SJSA1 (cell line): ENCODE results near the gene LPIN2. TPM values are rescaled to one million over a fixed set of nuclear protein-coding genes. Genes with fewer than 3 reads are reported as not detected.

Experiments used
- DNase-seq, 2 experiments: peaks; one replicate each; pipeline ENCODE4 v3.0.0-alpha.2; 2015 to 2020; ENCODE audit warnings: low spot score in 2 of 2, low read depth in 1 of 2
- H3K27ac ChIP-seq: fragments of 250-450 bp; sonication (Bioruptor Pico); 2 replicates; pipeline ENCODE4 v1.5.1; 2020; ENCODE audit warnings: mild to moderate bottlenecking, moderate library complexity
- H3K27me3 ChIP-seq: fragments of 250-450 bp; sonication (Bioruptor Pico); replicated peaks from 2 replicates; pipeline ENCODE4 v1.5.1; 2020; ENCODE audit warnings: mild to moderate bottlenecking, moderate library complexity
- H3K36me3 ChIP-seq: fragments of 250-450 bp; sonication (Bioruptor Pico); 2 replicates; pipeline ENCODE4 v1.5.1; 2020; ENCODE audit warnings: mild to moderate bottlenecking
- H3K4me1 ChIP-seq: fragments of 250-450 bp; sonication (Bioruptor Pico); replicated peaks from 2 replicates; pipeline ENCODE4 v1.6.1; 2021; ENCODE audit warnings: mild to moderate bottlenecking
- H3K4me3 ChIP-seq: fragments of 250-450 bp; sonication (Bioruptor Pico); 2 replicates; pipeline ENCODE4 v1.5.1; 2020; ENCODE audit warnings: mild to moderate bottlenecking
- H3K9me3 ChIP-seq: fragments of 250-450 bp; sonication (Bioruptor Pico); replicated peaks from 2 replicates; pipeline ENCODE4 v1.5.1; 2020; ENCODE audit warnings: mild to moderate bottlenecking
- total RNA-seq: library from RNA; depleted of rRNA; stranded (reverse); fragments of >200 nt; shearing (Covaris generic); gene quantifications from 2 replicates; pipeline ENCODE4 v1.2.3, GENCODE V29; 2014; rRNA removed

LPIN2 gene, protein sequence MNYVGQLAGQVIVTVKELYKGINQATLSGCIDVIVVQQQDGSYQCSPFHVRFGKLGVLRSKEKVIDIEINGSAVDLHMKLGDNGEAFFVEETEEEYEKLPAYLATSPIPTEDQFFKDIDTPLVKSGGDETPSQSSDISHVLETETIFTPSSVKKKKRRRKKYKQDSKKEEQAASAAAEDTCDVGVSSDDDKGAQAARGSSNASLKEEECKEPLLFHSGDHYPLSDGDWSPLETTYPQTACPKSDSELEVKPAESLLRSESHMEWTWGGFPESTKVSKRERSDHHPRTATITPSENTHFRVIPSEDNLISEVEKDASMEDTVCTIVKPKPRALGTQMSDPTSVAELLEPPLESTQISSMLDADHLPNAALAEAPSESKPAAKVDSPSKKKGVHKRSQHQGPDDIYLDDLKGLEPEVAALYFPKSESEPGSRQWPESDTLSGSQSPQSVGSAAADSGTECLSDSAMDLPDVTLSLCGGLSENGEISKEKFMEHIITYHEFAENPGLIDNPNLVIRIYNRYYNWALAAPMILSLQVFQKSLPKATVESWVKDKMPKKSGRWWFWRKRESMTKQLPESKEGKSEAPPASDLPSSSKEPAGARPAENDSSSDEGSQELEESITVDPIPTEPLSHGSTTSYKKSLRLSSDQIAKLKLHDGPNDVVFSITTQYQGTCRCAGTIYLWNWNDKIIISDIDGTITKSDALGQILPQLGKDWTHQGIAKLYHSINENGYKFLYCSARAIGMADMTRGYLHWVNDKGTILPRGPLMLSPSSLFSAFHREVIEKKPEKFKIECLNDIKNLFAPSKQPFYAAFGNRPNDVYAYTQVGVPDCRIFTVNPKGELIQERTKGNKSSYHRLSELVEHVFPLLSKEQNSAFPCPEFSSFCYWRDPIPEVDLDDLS
- total RNA-seq = 13.7 and 21.0 TPM in 2 replicates

GRCh38 chr18:3013024-3013804, at the start of gene LPIN2:
TSS of gene LPIN2 (minus strand) at chr18:3013144. CDS start at chr18:2960840, 52,304 bp downstream.
- Histone ChIP-seq H3K4me1 (peaks cover 42% of the 10 kb centered on the region), H3K9me3 (peaks cover 4% of the 10 kb centered on the region), H3K36me3 (peaks cover 27% of the 10 kb centered on the region), H3K27me3 (no peaks in the 10 kb centered on the region), H3K4me3 (peak within 1 kb of the TSS; percentile 99), H3K27ac (peak within 1 kb of the TSS; percentile 88)
- DNase-seq = peak; percentile 96

DNA sequence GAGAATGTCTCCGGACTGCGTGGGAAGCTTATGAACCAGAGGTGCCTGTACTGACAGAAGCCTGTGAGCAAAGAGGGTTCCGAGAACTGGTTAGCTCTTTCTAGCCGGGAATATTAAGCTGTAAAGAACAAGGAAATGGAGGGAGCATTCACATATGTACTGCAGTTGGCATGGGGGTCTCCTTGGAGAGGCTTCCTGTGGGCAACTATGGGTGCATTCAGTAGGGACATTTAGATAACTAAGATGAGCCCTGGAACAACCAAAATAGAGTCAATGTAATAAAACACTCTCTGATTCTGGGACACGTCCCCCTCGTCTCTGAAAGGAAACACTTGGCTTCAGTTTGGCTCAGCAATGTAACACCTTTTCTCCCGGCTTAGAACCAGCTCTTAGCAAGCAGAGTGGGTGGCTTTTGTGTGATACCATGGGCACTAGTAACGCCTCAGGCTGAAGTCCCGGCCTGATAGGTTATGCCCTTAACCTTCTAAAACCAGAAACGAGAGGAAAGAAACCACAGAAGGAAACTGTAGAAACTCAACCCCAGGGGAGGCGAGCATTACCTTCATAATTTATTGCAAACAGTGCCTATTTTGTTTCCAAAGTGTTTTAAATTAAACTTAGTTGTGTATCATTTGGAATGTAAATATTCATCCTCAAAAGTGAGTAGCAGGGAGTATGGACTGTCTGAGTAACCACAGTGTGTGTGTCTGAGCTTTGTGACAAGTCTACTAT, 48.8 kb upstream of the LPIN2 start:
- Histone ChIP-seq H3K9me3 (no peaks in the 10 kb centered on the region), H3K36me3 (no peaks in the 10 kb centered on the region), H3K27me3 (no peaks in the 10 kb centered on the region), H3K27ac (no peak overlapping the region), H3K4me1 (peaks cover 38% of the 10 kb centered on the region), H3K4me3 (no peak overlapping the region)
- DNase-seq = peak in 1 of 2 experiments; percentile 46

- H3K9me3 ChIP-seq = no peaks in the 10 kb centered on the region
- no peak overlapping the region for H3K27ac ChIP-seq
- no peak for DNase-seq
- no peak overlapping the region for H3K4me3 ChIP-seq
- H3K4me1 ChIP-seq = peaks cover 43% of the 10 kb centered on the region
- H3K27me3 ChIP-seq = no peaks in the 10 kb centered on the region
- H3K36me3 ChIP-seq = no peaks in the 10 kb centered on the region
Observed at GRCh38 chr18:3060667-3061580, 48.0 kb upstream of the LPIN2 start.

DNA sequence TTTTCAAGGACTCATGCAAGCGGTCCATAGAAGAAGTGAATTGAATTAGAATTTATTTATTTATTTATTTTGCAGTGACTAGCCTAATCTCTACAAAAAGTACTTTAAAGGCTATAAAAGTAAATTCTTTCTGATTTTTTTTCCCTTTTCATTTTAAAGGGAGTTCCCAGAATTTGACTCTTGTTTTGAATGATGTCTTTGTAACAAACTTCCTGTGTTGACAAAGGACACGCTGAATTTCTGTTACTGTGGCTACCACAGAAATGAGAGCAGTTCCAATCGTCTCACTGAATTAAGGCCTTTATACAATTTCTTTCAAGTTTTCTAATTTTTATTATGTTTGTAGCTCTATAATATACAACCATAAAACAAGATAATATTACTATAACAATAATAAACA, 46.3 kb upstream of the LPIN2 start:
- no peak overlapping the region for H3K27ac ChIP-seq
- no peak overlapping the region for H3K4me3 ChIP-seq
- H3K36me3 ChIP-seq = no peaks in the 10 kb centered on the region
- H3K9me3 ChIP-seq = no peaks in the 10 kb centered on the region
- peaks cover 43% of the 10 kb centered on the region for H3K4me1 ChIP-seq
- H3K27me3 ChIP-seq = no peaks in the 10 kb centered on the region
- no peak for DNase-seq

DNA sequence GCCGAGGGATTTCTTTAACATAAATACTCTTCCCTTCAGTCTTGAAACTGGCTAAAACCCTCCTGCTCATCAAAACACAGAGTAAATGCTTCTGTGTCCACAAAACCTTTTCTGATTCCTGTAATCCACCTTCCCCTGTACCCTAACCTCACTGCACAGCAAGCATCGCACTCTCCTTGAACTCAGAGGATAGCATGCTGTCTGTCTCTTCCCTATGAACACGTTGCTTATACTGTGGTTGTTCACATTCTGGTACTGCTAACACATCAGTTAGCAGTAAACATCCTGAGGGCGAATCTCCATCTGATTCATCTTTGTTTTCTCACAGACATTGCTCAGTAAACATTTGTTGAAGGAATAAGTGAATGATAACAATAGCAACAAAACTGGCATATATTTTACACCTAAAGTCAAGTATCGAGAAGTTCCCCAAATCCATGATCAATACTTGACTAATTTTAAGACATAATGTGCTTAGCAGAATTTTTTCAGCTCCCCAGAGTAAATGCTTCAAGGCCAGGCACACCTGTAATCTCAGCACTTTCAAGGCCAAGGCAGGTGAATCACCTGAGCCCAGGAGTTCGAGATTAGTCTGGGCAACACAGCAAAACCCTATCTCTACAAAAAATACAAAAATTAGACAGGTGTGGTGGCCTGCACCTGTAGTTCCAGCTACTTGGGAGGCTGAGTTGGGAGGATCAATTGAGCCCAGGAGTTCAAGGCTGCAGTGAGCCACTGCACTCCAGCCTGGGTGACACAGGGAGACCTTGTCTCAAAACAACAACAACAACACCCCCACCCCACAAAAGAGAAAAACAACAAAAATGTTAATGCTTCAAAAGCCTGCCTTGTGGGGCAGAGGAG, 45.6 kb upstream of the LPIN2 start:
- Histone ChIP-seq H3K27ac (no peak overlapping the region), H3K4me3 (no peak overlapping the region), H3K9me3 (no peaks in the 10 kb centered on the region), H3K36me3 (no peaks in the 10 kb centered on the region), H3K4me1 (peaks cover 43% of the 10 kb centered on the region), H3K27me3 (no peaks in the 10 kb centered on the region)
- peak in 1 of 2 experiments; percentile 40 for DNase-seq

GRCh38 chr18:3057526-3057925, 44.6 kb upstream of the LPIN2 start:
- DNase-seq = no peak
- Histone ChIP-seq H3K9me3 (no peaks in the 10 kb centered on the region), H3K27ac (no peak overlapping the region), H3K4me3 (no peak overlapping the region), H3K4me1 (peaks cover 39% of the 10 kb centered on the region), H3K27me3 (no peaks in the 10 kb centered on the region), H3K36me3 (no peaks in the 10 kb centered on the region)

DNA sequence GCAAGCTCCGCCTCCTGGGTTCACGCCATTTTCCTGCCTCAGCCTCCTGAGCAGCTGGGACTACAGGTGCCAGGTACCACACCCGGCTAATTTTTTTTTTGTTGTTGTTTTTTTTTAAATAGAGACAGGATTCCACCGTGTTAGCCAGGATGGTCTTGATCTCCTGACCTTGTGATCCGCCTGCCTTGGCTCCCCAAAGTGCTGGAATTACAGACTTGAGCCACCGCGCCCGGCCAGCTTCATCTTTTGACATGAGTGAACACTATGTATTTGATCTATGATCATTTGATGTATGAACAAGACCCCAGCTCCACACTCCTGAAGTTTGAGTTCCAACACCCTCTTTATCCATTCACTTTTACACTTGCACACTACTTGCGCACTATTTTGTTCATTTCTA, 43.4 kb upstream of the LPIN2 start:
- no peak for DNase-seq
- H3K36me3 ChIP-seq = no peaks in the 10 kb centered on the region
- H3K27me3 ChIP-seq = no peaks in the 10 kb centered on the region
- H3K4me3 ChIP-seq = no peak overlapping the region
- no peaks in the 10 kb centered on the region for H3K9me3 ChIP-seq
- H3K27ac ChIP-seq = no peak overlapping the region
- H3K4me1 ChIP-seq = peaks cover 36% of the 10 kb centered on the region

DNA sequence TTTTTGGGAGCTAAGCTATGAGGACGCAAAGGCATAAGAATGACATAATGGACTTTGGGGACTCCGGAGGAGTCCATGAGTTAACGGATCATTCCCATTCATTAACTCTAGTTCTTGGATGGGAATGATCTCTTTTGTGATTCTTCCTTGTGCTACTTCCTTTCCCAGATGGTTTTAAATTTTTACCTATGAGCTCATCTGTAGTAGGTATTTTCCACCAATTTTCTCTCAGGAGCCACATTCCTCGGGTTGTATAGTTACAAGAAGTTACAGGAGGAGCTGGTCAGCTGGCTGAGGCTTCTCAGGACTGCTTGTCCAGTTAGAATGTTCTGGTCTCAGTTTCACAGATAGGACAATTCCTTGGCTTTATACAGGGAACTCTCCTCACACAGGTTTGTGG, 42.9 kb upstream of the LPIN2 start:
- Histone ChIP-seq H3K9me3 (no peaks in the 10 kb centered on the region), H3K36me3 (no peaks in the 10 kb centered on the region), H3K4me3 (no peak overlapping the region), H3K4me1 (peaks cover 36% of the 10 kb centered on the region), H3K27ac (no peak overlapping the region), H3K27me3 (no peaks in the 10 kb centered on the region)
- DNase-seq = no peak

GRCh38 chr18:3055186-3055728, 42.3 kb upstream of the LPIN2 start:
- DNase-seq = no peak
- H3K9me3 ChIP-seq = no peaks in the 10 kb centered on the region
- no peaks in the 10 kb centered on the region for H3K27me3 ChIP-seq
- H3K4me3 ChIP-seq = no peak overlapping the region
- H3K27ac ChIP-seq = no peak overlapping the region
- H3K36me3 ChIP-seq = no peaks in the 10 kb centered on the region
- H3K4me1 ChIP-seq = peaks cover 36% of the 10 kb centered on the region

GRCh38 chr18:3054780-3055179, 41.8 kb upstream of the LPIN2 start:
- no peaks in the 10 kb centered on the region for H3K9me3 ChIP-seq
- no peaks in the 10 kb centered on the region for H3K36me3 ChIP-seq
- DNase-seq = no peak
- peaks cover 36% of the 10 kb centered on the region for H3K4me1 ChIP-seq
- H3K27ac ChIP-seq = no peak overlapping the region
- H3K27me3 ChIP-seq = no peaks in the 10 kb centered on the region
- no peak overlapping the region for H3K4me3 ChIP-seq

DNA sequence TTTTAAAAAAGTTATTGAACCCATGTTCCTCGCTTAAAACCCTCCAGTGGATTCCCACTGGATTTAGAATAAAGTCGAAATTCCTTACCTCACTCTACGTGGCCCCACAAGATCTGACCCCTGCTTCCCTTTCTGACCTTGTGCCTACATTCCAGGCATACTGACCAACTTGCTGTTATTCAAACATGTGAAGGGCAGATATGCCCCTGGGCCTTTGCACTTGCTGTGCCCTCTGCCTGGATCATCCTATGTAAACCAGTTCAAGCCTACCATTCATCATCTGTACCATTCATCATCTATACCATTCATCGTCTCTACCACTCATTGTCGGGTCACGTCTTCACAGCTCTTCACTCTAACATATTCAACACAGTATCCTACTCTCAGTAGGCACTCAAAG, 41.3 kb upstream of the LPIN2 start:
- H3K36me3 ChIP-seq = no peaks in the 10 kb centered on the region

More for the DNA sequence above, 41.3 kb upstream of the LPIN2 start:
- H3K27me3 ChIP-seq = no peaks in the 10 kb centered on the region
- no peaks in the 10 kb centered on the region for H3K9me3 ChIP-seq
- no peak overlapping the region for H3K27ac ChIP-seq
- H3K4me3 ChIP-seq = no peak overlapping the region
- H3K4me1 ChIP-seq = peaks cover 36% of the 10 kb centered on the region
- DNase-seq = no peak
